GM12878 (cell line): Measurements from ENCODE around the gene CTNNBL1. TPM values are rescaled to one million over a fixed set of nuclear protein-coding genes. Genes with fewer than 3 reads are reported as not detected.

ENCODE experiments used
- IRF3 ChIP-seq: fragments of 450-650 bp; IDR thresholded peaks from 2 replicates; pipeline ENCODE4 v1.6.1; 2014; ENCODE audit warnings: mild to moderate bottlenecking
- NKRF ChIP-seq: fragments of 450-650 bp; conservative IDR thresholded peaks from 2 replicates; pipeline ENCODE4 v1.6.1; 2017; ENCODE audit warnings: mild to moderate bottlenecking, moderate library complexity
- ZNF592 ChIP-seq: fragments of 450-650 bp; IDR thresholded peaks from 2 replicates; pipeline ENCODE4 v1.6.1; 2017; ENCODE audit warnings: mild to moderate bottlenecking, moderate library complexity
- polyA plus RNA-seq, 11 experiments: library from polyadenylated mRNA; depleted of rRNA in 4 of 11; unstranded in 6 of 11; stranded (reverse) in 5 of 11; fragments of >200 nt; fragmentation: Nextera tagmentation in 4 of 11; fragmentation: Illumina TruSeq in 1 of 11; extraction: Ambion mirVana in 4 of 11; extraction: Trizol in 1 of 11; gene quantifications; 1 replicate in 1 of 11; 2 replicates in 10 of 11; pipeline versions ENCODE4 v1.2.1 to v1.2.3, GENCODE V29; 2011 to 2016; ENCODE audit warnings: inconsistent platforms in 2 of 11, missing spikeins in 2 of 11, low read depth in 1 of 11
- total RNA-seq, 4 experiments: library from RNA; depleted of rRNA in 3 of 4; stranded (reverse); fragments of >200 nt in 3 of 4; fragmentation: Illumina TruSeq in 1 of 4; extraction: Trizol in 1 of 4; gene quantifications; 2 replicates each; pipeline versions ENCODE4 v1.2.1 to v1.2.3, GENCODE V29; 2013 to 2021

The CTNNBL1 gene
- total and polyA plus RNA-seq, 10 of the 15 experiments (the other 5 are each of a cell fraction or from before 2014, with no cell fraction given): 43.1 to 102 (median 67.8) TPM

- TF ChIP-seq ZNF592 (no peak), IRF3 (no peak), NKRF (no peak)
These were observed 2.0 kb downstream of the CTNNBL1 start (continued) for GRCh38 chr20:37695684-37696342.
